GM12878 (cell line): Measurements from ENCODE around the gene C1RL.

Experiments used
- BCL11A ChIP-seq: IDR thresholded peaks from 2 replicates; pipeline ENCODE4 v1.6.1; 2011; ENCODE audit warnings: low read depth, low read length
- CEBPB ChIP-seq, 2 experiments: fragments of 150-350 bp in 1 of 2; IDR thresholded peaks; 2 replicates each; pipeline ENCODE4 v1.6.1; 2012 to 2014; ENCODE audit warnings: low read depth in 2 of 2, low read length in 2 of 2, borderline replicate concordance in 1 of 2, inconsistent platforms in 1 of 2
- FOXK2 ChIP-seq: fragments of 450-650 bp; IDR thresholded peaks from 2 replicates; pipeline ENCODE4 v1.6.1; 2017; ENCODE audit warnings: mild to moderate bottlenecking, moderate library complexity
- ZNF274 ChIP-seq: IDR thresholded peaks from one replicate; pipeline ENCODE4 v1.8.0; 2011; ENCODE audit not compliant: insufficient read length, insufficient read depth
- ZNF384 ChIP-seq: IDR thresholded peaks from 2 replicates; pipeline ENCODE4 v1.6.1; 2012; ENCODE audit warnings: low read depth, mild to moderate bottlenecking, low read length, improper control_type of control experiment, borderline replicate concordance

DNA sequence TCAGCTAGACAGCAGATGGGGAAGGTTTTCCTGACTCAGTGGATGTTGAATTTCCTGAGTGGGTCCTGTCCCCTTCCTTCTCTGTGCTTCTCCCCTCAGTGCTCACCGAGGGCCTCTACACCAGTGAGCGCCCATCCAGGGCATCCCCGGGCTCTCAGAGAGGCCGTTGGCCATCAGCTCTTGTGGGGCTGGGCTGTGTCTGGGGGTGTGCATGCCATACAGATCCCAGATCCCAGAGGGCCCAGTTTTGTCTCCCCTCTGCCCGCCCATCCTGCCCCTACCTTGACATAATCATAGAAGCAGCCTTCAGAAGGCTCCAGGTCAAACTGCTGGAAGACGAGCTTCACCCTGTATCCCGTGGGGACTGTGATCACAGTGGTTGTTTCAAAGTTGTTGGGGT is 17.8 kb downstream of the C1RL start:
- TF ChIP-seq ZNF274 (no peak), ZNF384 (no peak), BCL11A (no peak), CEBPB (IDR thresholded peaks at IDR 0.05; ENCODE audit: borderline replicate concordance in 1 of 2, low read depth in 2 of 2, low read length in 2 of 2) (no peak), FOXK2 (no peak)
